IMR-90 (cell line): ENCODE data around the gene SCFD2. TPM values are rescaled to one million over a fixed set of nuclear protein-coding genes. Genes with fewer than 3 reads are reported as not detected.

Source experiments
- ATAC-seq: fragments of 200-7000 bp; cut with Tn5 transposase; 2 replicates; pipeline ENCODE4 v1.9.1; 2020; ENCODE audit warnings: low read depth, mild to moderate bottlenecking, moderate library complexity
- BruUV-seq: library from RNA; stranded (reverse); fragments of 400-500 nt; replicated peaks from 2 replicates; lab custom pipeline; 2021; lab: Mats Ljungman, UMichigan
- CTCF ChIA-PET: fragments of 300-600 bp; formaldehyde crosslinking; extraction: SDS; loops from one replicate; lab custom pipeline; 2021; ENCODE audit warnings: antibody characterized with exemption; lab: Yijun Ruan, JAX
- POLR2A ChIA-PET: fragments of 300-600 bp; sonication (Branson Sonifier 250); formaldehyde crosslinking; loops from one replicate; lab custom pipeline; 2022; ENCODE audit warnings: antibody characterized with exemption; ENCODE audit not compliant: unreplicated experiment; lab: Charles Lee
- DNase-seq: peaks from one replicate; pipeline ENCODE4 v3.0.0; 2013
- H2AFZ ChIP-seq: replicated peaks from 2 replicates; pipeline ENCODE3; 2013; ENCODE audit warnings: low read length, mild to moderate bottlenecking; ENCODE audit not compliant: poor library complexity
- H2AK5ac ChIP-seq: 2 replicates; pipeline ENCODE4 v1.6.1; 2013; ENCODE audit warnings: low read depth, low read length, inconsistent platforms
- H2AK9ac ChIP-seq: replicated peaks from 2 replicates; pipeline ENCODE3; 2013; ENCODE audit warnings: mild to moderate bottlenecking, low read depth, low read length, moderate library complexity; ENCODE audit not compliant: poor library complexity
- H2BK120ac ChIP-seq: 2 replicates; pipeline ENCODE4 v1.6.1; 2013; ENCODE audit warnings: low read depth, low read length, inconsistent platforms
- H2BK15ac ChIP-seq: 3 replicates; pipeline ENCODE4 v1.6.1; 2013; ENCODE audit warnings: low read depth, low read length, inconsistent platforms
- H2BK20ac ChIP-seq: 2 replicates; pipeline ENCODE4 v1.6.1; 2013; ENCODE audit warnings: low read depth, mild to moderate bottlenecking, inconsistent platforms, low read length, moderate library complexity
- H2BK5ac ChIP-seq: 2 replicates; pipeline ENCODE4 v1.6.1; 2013; ENCODE audit warnings: mild to moderate bottlenecking, low read depth, low read length, inconsistent platforms; ENCODE audit not compliant: poor library complexity, severe bottlenecking
- H3K14ac ChIP-seq: replicated peaks from 2 replicates; pipeline ENCODE4 v1.6.1; 2013; ENCODE audit warnings: low read depth, low read length, inconsistent platforms
- H3K18ac ChIP-seq: 2 replicates; pipeline ENCODE4 v1.6.1; 2013; ENCODE audit warnings: low read depth, low read length, control low read depth
- H3K23ac ChIP-seq: 2 replicates; pipeline ENCODE4 v1.6.1; 2013; ENCODE audit warnings: low read depth, low read length, inconsistent platforms
- H3K27ac ChIP-seq: 2 replicates; pipeline ENCODE4 v1.5.1; 2013; ENCODE audit warnings: mild to moderate bottlenecking, control low read depth, low read length; ENCODE audit not compliant: insufficient read depth
- H3K27me3 ChIP-seq: 2 replicates; pipeline ENCODE4 v1.6.1; 2013; ENCODE audit warnings: low read length; ENCODE audit not compliant: control insufficient read depth, insufficient read depth
- H3K36me3 ChIP-seq: 2 replicates; pipeline ENCODE4 v1.6.1; 2013; ENCODE audit warnings: low read length, mixed read lengths; ENCODE audit not compliant: control insufficient read depth, insufficient read depth
- H3K4ac ChIP-seq: 2 replicates; pipeline ENCODE4 v1.6.1; 2013; ENCODE audit warnings: low read depth, low read length, inconsistent platforms
- H3K4me1 ChIP-seq: 2 replicates; pipeline ENCODE4 v1.6.1; 2013; ENCODE audit warnings: low read length, mixed read lengths; ENCODE audit not compliant: control insufficient read depth, insufficient read depth
- H3K4me2 ChIP-seq: 2 replicates; pipeline ENCODE4 v1.6.1; 2013; ENCODE audit warnings: low read depth, mild to moderate bottlenecking, control low read depth, low read length, moderate library complexity
- H3K4me3 ChIP-seq: 2 replicates; pipeline ENCODE4 v1.5.1; 2013; ENCODE audit warnings: low read depth, mild to moderate bottlenecking, control low read depth, low read length, moderate library complexity; ENCODE audit not compliant: insufficient read depth
- H3K56ac ChIP-seq: 2 replicates; pipeline ENCODE4 v1.6.1; 2013; ENCODE audit warnings: low read length, inconsistent platforms; ENCODE audit not compliant: insufficient read depth; ENCODE audit errors: extremely low read depth
- H3K79me1 ChIP-seq, 2 experiments: 2 replicates each; pipeline ENCODE4 v1.6.1; 2013; ENCODE audit warnings: low read length in 2 of 2, inconsistent platforms in 1 of 2, low read depth in 1 of 2
- H3K9ac ChIP-seq: 2 replicates; pipeline ENCODE4 v1.6.1; 2013; ENCODE audit warnings: low read depth, low read length, control low read depth
- H3K9me1 ChIP-seq: 2 replicates; pipeline ENCODE4 v1.6.1; 2013; ENCODE audit warnings: low read length, inconsistent platforms; ENCODE audit not compliant: insufficient read depth
- H3K9me3 ChIP-seq: 2 replicates; pipeline ENCODE4 v1.6.1; 2013; ENCODE audit warnings: low read length; ENCODE audit not compliant: control insufficient read depth, insufficient read depth
- H4K20me1 ChIP-seq: 2 replicates; pipeline ENCODE4 v1.6.1; 2013; ENCODE audit warnings: low read length, inconsistent platforms; ENCODE audit not compliant: insufficient read depth
- H4K5ac ChIP-seq: 2 replicates; pipeline ENCODE4 v1.6.1; 2013; ENCODE audit warnings: mild to moderate bottlenecking, low read depth, low read length, control low read depth
- H4K8ac ChIP-seq, 2 experiments: 2 replicates each; pipeline ENCODE4 v1.6.1; 2013; ENCODE audit warnings: low read depth in 2 of 2, low read length in 2 of 2, control low read depth in 1 of 2, inconsistent platforms in 1 of 2
- H4K91ac ChIP-seq: 2 replicates; pipeline ENCODE4 v1.6.1; 2013; ENCODE audit warnings: low read depth, low read length, inconsistent platforms; ENCODE audit not compliant: insufficient read depth
- BHLHE40 ChIP-seq: fragments of 150-350 bp; IDR thresholded peaks from 2 replicates; pipeline ENCODE4 v1.6.1; 2016; ENCODE audit warnings: mild to moderate bottlenecking, low read depth, low read length
- CEBPB ChIP-seq: IDR thresholded peaks from 2 replicates; pipeline ENCODE4 v1.6.1; 2012; ENCODE audit warnings: low read depth, low read length, improper control_type of control experiment
- CHD1 ChIP-seq: IDR thresholded peaks from 2 replicates; pipeline ENCODE4 v1.6.1; 2012; ENCODE audit warnings: low read depth, low read length, improper control_type of control experiment
- CTCF ChIP-seq: conservative IDR thresholded peaks from 2 replicates; pipeline ENCODE4 v1.5.1; 2012; ENCODE audit warnings: mild to moderate bottlenecking, low read depth, low read length, improper control_type of control experiment
- ELK1 ChIP-seq: fragments of 150-350 bp; IDR thresholded peaks from 2 replicates; pipeline ENCODE4 v1.6.1; 2016; ENCODE audit warnings: low read depth, mild to moderate bottlenecking, low read length, moderate library complexity, borderline replicate concordance
- FOS ChIP-seq: fragments of 150-350 bp; IDR thresholded peaks from 2 replicates; pipeline ENCODE4 v1.6.1; 2016; ENCODE audit warnings: low read depth, low read length
- MAFK ChIP-seq: IDR thresholded peaks from 2 replicates; pipeline ENCODE4 v1.6.1; 2012; ENCODE audit warnings: low read depth, low read length, improper control_type of control experiment
- MAZ ChIP-seq: IDR thresholded peaks from 2 replicates; pipeline ENCODE4 v1.6.1; 2012; ENCODE audit warnings: low read depth, mild to moderate bottlenecking, low read length, improper control_type of control experiment, moderate library complexity, borderline replicate concordance
- MXI1 ChIP-seq: IDR thresholded peaks from 2 replicates; pipeline ENCODE4 v1.6.1; 2012; ENCODE audit warnings: low read depth, mild to moderate bottlenecking, low read length, moderate library complexity, borderline replicate concordance
- NFE2L2 ChIP-seq: fragments of 150-350 bp; IDR thresholded peaks from 2 replicates; pipeline ENCODE4 v1.6.1; 2016; ENCODE audit warnings: low read depth, mild to moderate bottlenecking, low read length
- POLR2A ChIP-seq: IDR thresholded peaks from 2 replicates; pipeline ENCODE4 v1.6.1; 2012; ENCODE audit warnings: mild to moderate bottlenecking, low read depth, low read length
- RAD21 ChIP-seq: IDR thresholded peaks from 2 replicates; pipeline ENCODE4 v1.6.1; 2012; ENCODE audit warnings: low read length, improper control_type of control experiment
- RCOR1 ChIP-seq: IDR thresholded peaks from 2 replicates; pipeline ENCODE4 v1.6.1; 2012; ENCODE audit warnings: mild to moderate bottlenecking, low read length, improper control_type of control experiment; ENCODE audit not compliant: insufficient replicate concordance
- RFX5 ChIP-seq: IDR thresholded peaks from 2 replicates; pipeline ENCODE4 v1.8.0; 2012; ENCODE audit warnings: low read depth, mild to moderate bottlenecking, low read length, moderate library complexity
- SMC3 ChIP-seq: fragments of 150-350 bp; IDR thresholded peaks from 2 replicates; pipeline ENCODE4 v1.6.1; 2016; ENCODE audit warnings: low read depth, mild to moderate bottlenecking, antibody characterized with exemption, low read length, moderate library complexity
- WGBS, 2 experiments: methylation state at CpG; one replicate each; pipeline versions ENCODE4 v1.1.5 to v1.1.7; 2013; ENCODE audit warnings: missing lambda C conversion rate in 2 of 2; ENCODE audit not compliant: insufficient read length in 1 of 2; ENCODE audit errors: extremely low coverage in 2 of 2; 5-methylcytosine and 5-hydroxymethylcytosine counted together
- dilution Hi-C: fragments of 300-500 bp; cut with HindIII; formaldehyde crosslinking; loops from one replicate; pipeline ENCODE4 v1.14.3; 2018; ENCODE audit warnings: low sequenced_read_pairs; ENCODE audit not compliant: unreplicated experiment
- in situ Hi-C: fragments of 300-500 bp; cut with MboI; formaldehyde crosslinking; loops from 3 replicates; pipeline ENCODE4 v1.14.3; 2019; ENCODE audit warnings: low sequenced_read_pairs, inconsistent platforms, mixed read lengths
- intact Hi-C: fragments of 100-400 bp; cut with micrococcal nuclease; formaldehyde crosslinking; loops from 2 replicates; pipeline ENCODE4 v1.10.0; 2022
- polyA plus RNA-seq, 3 experiments: library from polyadenylated mRNA; depleted of rRNA; stranded (reverse); fragments of >200 nt; gene quantifications; 2 replicates each; pipeline ENCODE4 v1.2.3, GENCODE V29; 2012; ENCODE audit warnings: low replicate concordance in 1 of 3
- total RNA-seq: library from RNA; depleted of rRNA; stranded (reverse); fragments of >200 nt; gene quantifications from 2 replicates; pipeline ENCODE4 v1.2.3, GENCODE V29; 2012
- TF ChIP-seq, protein P1 (sequence below): fragments of 150-350 bp; IDR thresholded peaks from 2 replicates; pipeline ENCODE4 v1.6.1; 2017; ENCODE audit warnings: mild to moderate bottlenecking, antibody characterized with exemption, low read length, low read depth

Gene SCFD2
- total and polyA plus RNA-seq, 2 of the 4 experiments (the other 2 are of a cell fraction): 18.9 to 62.4 TPM

DNA sequence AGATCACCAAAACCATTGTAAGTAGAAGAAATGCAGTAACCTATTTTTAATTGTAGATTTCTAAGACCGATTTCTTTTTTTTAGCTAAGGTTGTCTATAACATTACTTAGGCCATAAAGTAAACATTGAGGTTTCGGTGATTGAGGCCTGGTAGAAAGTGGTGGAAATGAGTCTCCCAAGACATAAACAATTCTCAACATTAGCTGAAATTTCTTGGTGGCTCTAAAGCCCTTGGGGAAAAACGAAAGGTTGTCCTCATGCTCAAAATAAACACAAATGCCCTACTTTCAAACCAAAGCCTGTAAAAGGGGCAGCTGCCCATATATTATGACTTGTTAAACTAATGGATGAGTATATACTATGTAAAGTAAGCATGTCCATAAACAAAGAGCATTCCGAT is 98.8 kb downstream of the SCFD2 start:
- DNase-seq: peak; percentile 78
- Histone ChIP-seq H3K4ac (no peak overlapping the region), H4K5ac (no peak overlapping the region), H2AK5ac (no peak overlapping the region), H3K36me3 (no peaks in the 10 kb centered on the region; the same call in 1 of the 2 replicates), H2BK20ac (no peak overlapping the region), H4K20me1 (peaks cover 12% of the 10 kb centered on the region; the same call in 1 of the 2 replicates), H2BK120ac (no peak overlapping the region), H3K9me1 (peaks cover 8% of the 10 kb centered on the region; the same call in 1 of the 2 replicates), H3K9ac (no peak overlapping the region), H3K27ac (no peak overlapping the region), H2BK15ac (no peak overlapping the region), H4K8ac (no peak overlapping the region), H3K27me3 (no peaks in the 10 kb centered on the region), H3K9me3 (no peaks in the 10 kb centered on the region), H3K23ac (no peak overlapping the region), H3K14ac (no peak overlapping the region), H3K4me1 (peaks cover 1% of the 10 kb centered on the region), H3K4me3 (no peak overlapping the region), H3K56ac (no peak overlapping the region), H2BK5ac (no peak overlapping the region), H3K18ac (no peak overlapping the region), H4K91ac (no peak overlapping the region), H3K79me1 (peaks cover 6% of the 10 kb centered on the region in 2 experiments; a peak in 1 of 4 replicates), H3K4me2 (peak overlapping the region; percentile 72; the same call in 1 of the 2 replicates), H2AFZ (no peak overlapping the region), H2AK9ac (no peak overlapping the region)
- intact Hi-C loops (no loop called here), dilution Hi-C loops (no loop called here), in situ Hi-C loops (no loop called here)
- TF ChIP-seq CHD1 (no peak), RFX5 (no peak), NFE2L2 (no peak), SMC3 (no peak), RAD21 (no peak), MAZ (no peak), RCOR1 (no peak), MAFK (no peak), POLR2A (no peak), FOS (no peak), MXI1 (no peak), ELK1 (no peak), BHLHE40 (no peak), CTCF (no peak), CEBPB (no peak)
- TF ChIP-seq, protein P1, sequence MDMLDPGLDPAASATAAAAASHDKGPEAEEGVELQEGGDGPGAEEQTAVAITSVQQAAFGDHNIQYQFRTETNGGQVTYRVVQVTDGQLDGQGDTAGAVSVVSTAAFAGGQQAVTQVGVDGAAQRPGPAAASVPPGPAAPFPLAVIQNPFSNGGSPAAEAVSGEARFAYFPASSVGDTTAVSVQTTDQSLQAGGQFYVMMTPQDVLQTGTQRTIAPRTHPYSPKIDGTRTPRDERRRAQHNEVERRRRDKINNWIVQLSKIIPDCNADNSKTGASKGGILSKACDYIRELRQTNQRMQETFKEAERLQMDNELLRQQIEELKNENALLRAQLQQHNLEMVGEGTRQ: no peak
- ChIA-PET POLR2A (no interaction called here), CTCF (no interaction called here)
- BruUV-seq: no TSS peak
- no CpG with 5 or more reads among the region's 4 CpGs for WGBS, 2 experiments
- ATAC-seq: peak; percentile 82
